ENCODE results near the gene RAB5A.
"Not testable (repeated sequence)": the region's sequence is repeated elsewhere in the genome, so short reads cannot be mapped to it uniquely, and the experiment has no call there.

RAB5A gene

DNA sequence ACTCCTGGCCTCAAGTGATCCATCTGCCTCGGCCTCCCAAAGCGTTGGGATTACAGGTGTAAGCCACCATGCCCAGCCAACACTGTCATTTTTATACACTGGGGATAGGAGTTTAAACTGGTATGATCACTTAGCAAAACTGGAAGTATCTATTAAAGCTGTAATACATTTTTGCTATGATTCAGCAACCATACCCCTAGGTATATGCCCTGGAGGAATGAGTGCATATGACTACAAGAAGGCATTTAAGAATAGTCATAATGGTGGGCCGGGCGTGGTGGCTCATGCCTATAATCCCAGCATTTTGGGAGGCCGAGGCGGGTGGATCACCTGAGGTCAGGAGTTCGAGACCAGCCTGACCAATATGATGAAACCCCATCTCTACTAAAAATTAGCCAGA is 85.0 kb downstream of the RAB5A start:
- not testable (repeated sequence) for DNase-seq
